Cardiac fibroblast (primary cell): ENCODE data around the gene PREPL.
"Not testable (repeated sequence)": the region's sequence is repeated elsewhere in the genome, so short reads cannot be mapped to it uniquely, and the experiment has no call there.

Experiments used
- DNase-seq, 2 donors: peaks; one replicate each; pipeline versions ENCODE4 v3.0.0 to v3.0.0-alpha.2; 2010; ENCODE audit warnings: low read depth in 2 of 2
- H3K4me3 ChIP-seq, 2 donors: replicated peaks in 1 of 2; 1 replicate in 1 of 2; 2 replicates in 1 of 2; pipeline ENCODE4 v1.5.1; 2011; ENCODE audit warnings: low read depth in 2 of 2, low read length in 2 of 2, mild to moderate bottlenecking in 2 of 2, moderate library complexity in 1 of 2
- CTCF ChIP-seq: IDR thresholded peaks from one replicate; pipeline ENCODE4 v1.5.1; 2011; ENCODE audit warnings: low read depth, mild to moderate bottlenecking, low read length, inconsistent platforms

Gene PREPL

GRCh38 chr2:44315945-44316344 lies 45.3 kb downstream of the PREPL start:
- H3K4me3 ChIP-seq = no peak overlapping the region
- DNase-seq = no peak
- no peak for TF ChIP-seq CTCF

GRCh38 chr2:44314362-44314761 lies 46.9 kb downstream of the PREPL start:
- no peak overlapping the region for H3K4me3 ChIP-seq
- TF ChIP-seq CTCF = no peak
- DNase-seq = no peak

GRCh38 chr2:44310287-44310686 lies 51.0 kb downstream of the PREPL start:
- H3K4me3 ChIP-seq = no peak overlapping the region
- no peak for TF ChIP-seq CTCF
- DNase-seq = no peak

- DNase-seq = no peak
- TF ChIP-seq CTCF = no peak
- no peak overlapping the region for H3K4me3 ChIP-seq
Measured at GRCh38 chr2:44305882-44306281, 55.4 kb downstream of the PREPL start.

GRCh38 chr2:44304258-44304657 lies 57.0 kb downstream of the PREPL start:
- DNase-seq = no peak
- H3K4me3 ChIP-seq = no peak overlapping the region
- TF ChIP-seq CTCF = no peak

- DNase-seq, H3K4me3 ChIP-seq: not testable (repeated sequence)
Measured at GRCh38 chr2:44303766-44304165, 57.5 kb downstream of the PREPL start.

GRCh38 chr2:44301111-44301510 lies 60.2 kb downstream of the PREPL start:
- DNase-seq = no peak
- no peak for TF ChIP-seq CTCF
- no peak overlapping the region for H3K4me3 ChIP-seq

GRCh38 chr2:44299635-44300034 lies 61.7 kb downstream of the PREPL start:
- TF ChIP-seq CTCF = no peak

More at GRCh38 chr2:44299635-44300034, 61.7 kb downstream of the PREPL start:
- DNase-seq = no peak
- no peak overlapping the region for H3K4me3 ChIP-seq
